H1 (cell line): ENCODE data around the gene SLC6A19.

Experiments
- CTCF ChIP-seq, 3 experiments: IDR thresholded peaks; 1 replicate in 2 of 3; 2 replicates in 1 of 3; pipeline versions ENCODE4 v1.5.1 to v1.6.1; 2011; ENCODE audit warnings: low read length in 3 of 3, mild to moderate bottlenecking in 3 of 3, inconsistent platforms in 2 of 3, low read depth in 1 of 3, moderate library complexity in 1 of 3; ENCODE audit not compliant: insufficient read depth in 1 of 3; ENCODE audit errors: control extremely low read depth in 1 of 3
- GTF2F1 ChIP-seq: IDR thresholded peaks from 2 replicates; pipeline ENCODE4 v1.6.1; 2012; ENCODE audit warnings: low read depth, low read length, improper control_type of control experiment, borderline replicate concordance
- KDM1A ChIP-seq: fragments of 200-600, 300-600 bp; sonication (generic); IDR thresholded peaks from 2 replicates; pipeline ENCODE4 v1.7.1; 2016; ENCODE audit warnings: mild to moderate bottlenecking, low read length, borderline replicate concordance
- POLR2A ChIP-seq, 2 experiments: IDR thresholded peaks; 1 replicate in 1 of 2; 2 replicates in 1 of 2; pipeline ENCODE4 v1.6.1; 2011; ENCODE audit warnings: low read depth in 2 of 2, low read length in 2 of 2, mild to moderate bottlenecking in 2 of 2; ENCODE audit errors: control extremely low read depth in 1 of 2
- SIN3A ChIP-seq, 2 experiments: IDR thresholded peaks in 1 of 2; conservative IDR thresholded peaks in 1 of 2; 2 replicates each; pipeline ENCODE4 v1.6.1; 2011 to 2012; ENCODE audit warnings: low read length in 2 of 2, improper control_type of control experiment in 1 of 2, low read depth in 1 of 2, mild to moderate bottlenecking in 1 of 2
- SP1 ChIP-seq: IDR thresholded peaks from 2 replicates; pipeline ENCODE4 v1.6.1; 2011; ENCODE audit warnings: low read depth, low read length
- TEAD4 ChIP-seq: IDR thresholded peaks from 2 replicates; pipeline ENCODE4 v1.6.1; 2012; ENCODE audit warnings: low read depth, low read length, inconsistent platforms, mixed read lengths

GRCh38 chr5:1256776-1257175, 55.4 kb downstream of the SLC6A19 start:
- TF ChIP-seq GTF2F1 = no peak
- TF ChIP-seq CTCF (IDR thresholded peaks at IDR 0.05; ENCODE audit: control extremely low read depth in 1 of 3, insufficient read depth in 1 of 3, low read depth in 1 of 3, low read length in 3 of 3) = no peak
- TF ChIP-seq POLR2A (IDR thresholded peaks at IDR 0.05; ENCODE audit: control extremely low read depth in 1 of 2, low read depth in 2 of 2, low read length in 2 of 2) = no peak
- TF ChIP-seq SP1 = no peak
- TF ChIP-seq KDM1A = no peak
- no peak for TF ChIP-seq TEAD4
- no peak for TF ChIP-seq SIN3A (conservative IDR thresholded peaks at IDR 0.05 in 1 of 2, IDR thresholded peaks at IDR 0.05 in 1 of 2; ENCODE audit: low read depth in 1 of 2, low read length in 2 of 2)
